Upper lobe of right lung (tissue), 1 donor: Measurements from ENCODE around the gene CCDC40. TPM values are rescaled to one million over a fixed set of nuclear protein-coding genes. Genes with fewer than 3 reads are reported as not detected.
A peak's percentile ranks its signal among the peaks of the same experiment; 100 is the strongest.
"Not testable (repeated sequence)": the region's sequence is repeated elsewhere in the genome, so short reads cannot be mapped to it uniquely, and the experiment has no call there.

Experiments used
- ATAC-seq: fragments of 200-7000 bp; cut with Tn5 transposase; one replicate; pipeline ENCODE4 v1.9.1; 2020; ENCODE audit warnings: mild to moderate bottlenecking, moderate library complexity
- DNase-seq: peaks from one replicate; pipeline ENCODE4 v3.0.0-alpha.2; 2020
- H3K27ac ChIP-seq: fragments of 200-600 bp; one replicate; pipeline ENCODE4 v1.8.0; 2022
- H3K27me3 ChIP-seq: fragments of 200-600 bp; one replicate; pipeline ENCODE4 v1.8.0; 2022; ENCODE audit warnings: mild to moderate bottlenecking
- H3K36me3 ChIP-seq: fragments of 200-600 bp; one replicate; pipeline ENCODE4 v1.8.0; 2022
- H3K4me1 ChIP-seq: fragments of 200-600 bp; one replicate; pipeline ENCODE4 v1.8.0; 2022
- H3K4me3 ChIP-seq: fragments of 200-600 bp; one replicate; pipeline ENCODE4 v1.8.0; 2022; ENCODE audit warnings: mild to moderate bottlenecking
- H3K9me3 ChIP-seq: fragments of 200-600 bp; one replicate; pipeline ENCODE4 v1.8.0; 2022
- CTCF ChIP-seq: fragments of 200-600 bp; IDR thresholded peaks from one replicate; pipeline ENCODE4 v1.8.0; 2022; ENCODE audit warnings: antibody characterized with exemption
- intact Hi-C: fragments of 100-400 bp; cut with DNase I; formaldehyde crosslinking; loops from one replicate; pipeline ENCODE4 v1.11.0; 2022
- total RNA-seq: library from RNA; stranded (reverse); fragmentation: NEBNext Ultra II Directional; extraction: Animal tissue kit (Norgen Biotek cat#: 25700); gene quantifications from one replicate; pipeline ENCODE4 v1.2.1, GENCODE V29; 2021
- donor health status: DM: no; HTN: yes; CAD: no; lungs with severe emphysema.

Gene CCDC40
- total RNA-seq, 1 donor from 2014 or later = 3.5 TPM

- Histone ChIP-seq H3K9me3 (no peaks in the 10 kb centered on the region), H3K27me3 (no peaks in the 10 kb centered on the region), H3K27ac (no peak overlapping the region), H3K36me3 (no peaks in the 10 kb centered on the region), H3K4me1 (peaks cover 34% of the 10 kb centered on the region), H3K4me3 (no peak overlapping the region)
- ATAC-seq (peak; percentile 72), DNase-seq (peak; percentile 91)
- intact Hi-C loops = no loop called here
- no peak for TF ChIP-seq CTCF
These were observed 42.8 kb upstream of the CCDC40 start for GRCh38 chr17:79993390-79994227.

GRCh38 chr17:79994228-79994569 is 42.2 kb upstream of the CCDC40 start:
- intact Hi-C loops, H3K36me3 ChIP-seq, H3K4me3 ChIP-seq, H3K27me3 ChIP-seq, H3K9me3 ChIP-seq, DNase-seq, ATAC-seq, H3K27ac ChIP-seq: not testable (repeated sequence)
- H3K4me1 ChIP-seq = peaks cover 34% of the 10 kb centered on the region

- DNase-seq = no peak
- H3K27me3 ChIP-seq = no peaks in the 10 kb centered on the region
- H3K4me3 ChIP-seq = no peak overlapping the region
- TF ChIP-seq CTCF = no peak
- no peaks in the 10 kb centered on the region for H3K9me3 ChIP-seq
- intact Hi-C loops = no loop called here
- H3K36me3 ChIP-seq = no peaks in the 10 kb centered on the region
- H3K4me1 ChIP-seq = peaks cover 34% of the 10 kb centered on the region
- no peak for ATAC-seq
- no peak overlapping the region for H3K27ac ChIP-seq
These were observed 41.8 kb upstream of the CCDC40 start for GRCh38 chr17:79994602-79995001.

GRCh38 chr17:79995696-79996095 is 40.7 kb upstream of the CCDC40 start:
- H3K4me1 ChIP-seq = peaks cover 34% of the 10 kb centered on the region
- ATAC-seq (no peak), DNase-seq (no peak)
- no peak for TF ChIP-seq CTCF
- no peaks in the 10 kb centered on the region for H3K9me3 ChIP-seq
- intact Hi-C loops = no loop called here
- no peak overlapping the region for H3K27ac ChIP-seq
- H3K4me3 ChIP-seq = no peak overlapping the region
- H3K27me3 ChIP-seq = no peaks in the 10 kb centered on the region
- no peaks in the 10 kb centered on the region for H3K36me3 ChIP-seq

- intact Hi-C loops = no loop called here
- ATAC-seq = no peak
- Histone ChIP-seq H3K4me3 (no peak overlapping the region), H3K36me3 (no peaks in the 10 kb centered on the region), H3K27me3 (no peaks in the 10 kb centered on the region), H3K9me3 (no peaks in the 10 kb centered on the region), H3K27ac (no peak overlapping the region), H3K4me1 (peaks cover 34% of the 10 kb centered on the region)
- TF ChIP-seq CTCF = no peak
- DNase-seq = no peak
These were observed 40.2 kb upstream of the CCDC40 start for GRCh38 chr17:79996291-79996690.

GRCh38 chr17:79997011-79997660 is 39.3 kb upstream of the CCDC40 start:
- TF ChIP-seq CTCF = no peak
- ATAC-seq = peak; percentile 85
- no peaks in the 10 kb centered on the region for H3K9me3 ChIP-seq
- no peak overlapping the region for H3K4me3 ChIP-seq
- no peaks in the 10 kb centered on the region for H3K27me3 ChIP-seq
- intact Hi-C loops = no loop called here
- H3K27ac ChIP-seq = peak overlapping the region; percentile 47
- peaks cover 29% of the 10 kb centered on the region for H3K4me1 ChIP-seq
- DNase-seq = no peak
- no peaks in the 10 kb centered on the region for H3K36me3 ChIP-seq
